ENCODE results near the gene FAM124A.

FAM124A gene, protein sequence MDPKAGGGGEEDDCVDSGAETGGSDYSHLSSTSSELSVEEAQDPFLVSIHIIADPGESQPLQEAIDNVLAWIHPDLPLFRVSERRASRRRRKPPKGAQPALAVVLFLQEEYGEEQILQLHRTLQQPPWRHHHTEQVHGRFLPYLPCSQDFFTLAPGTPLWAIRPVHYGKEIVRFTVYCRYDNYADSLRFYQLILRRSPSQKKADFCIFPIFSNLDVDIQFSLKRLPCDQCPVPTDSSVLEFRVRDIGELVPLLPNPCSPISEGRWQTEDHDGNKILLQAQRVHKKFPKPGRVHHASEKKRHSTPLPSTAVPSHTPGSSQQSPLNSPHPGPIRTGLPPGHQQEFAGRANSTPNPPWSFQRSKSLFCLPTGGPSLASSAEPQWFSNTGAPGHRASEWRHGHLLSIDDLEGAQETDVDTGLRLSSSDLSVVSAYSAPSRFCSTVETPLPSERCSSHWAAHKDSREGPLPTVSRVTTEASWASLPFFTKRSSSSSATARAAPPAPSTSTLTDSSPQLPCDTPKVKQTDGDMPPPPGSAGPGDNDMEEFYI

DNA sequence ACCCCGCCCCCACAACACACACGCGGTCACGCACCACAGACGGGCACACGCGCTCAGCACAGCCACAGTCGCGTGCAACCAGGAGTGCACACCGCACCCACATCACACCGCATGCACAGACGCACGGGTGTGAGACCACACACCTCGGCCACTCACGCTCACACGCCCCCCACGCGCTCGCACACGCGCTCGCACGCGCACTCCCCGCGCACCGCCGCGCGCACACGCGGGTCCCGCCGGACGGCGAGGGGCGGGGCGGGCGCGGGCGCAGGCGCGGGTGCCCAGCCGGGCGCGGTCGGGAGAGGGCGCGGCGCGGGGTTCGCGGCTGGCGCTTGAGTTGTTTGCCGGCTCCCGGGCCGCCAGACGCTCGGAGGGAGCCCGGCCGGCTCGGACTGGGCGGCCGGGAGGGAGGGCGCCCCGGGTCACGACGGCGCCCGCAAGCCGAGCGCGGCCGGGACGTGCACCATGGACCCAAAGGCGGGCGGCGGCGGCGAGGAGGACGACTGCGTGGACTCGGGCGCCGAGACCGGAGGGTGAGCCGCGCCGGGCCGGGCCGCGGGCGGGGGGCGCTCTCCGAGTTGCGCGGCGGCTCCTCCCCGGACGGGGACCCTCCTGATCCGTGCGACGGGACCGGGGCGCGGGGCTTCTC is at the start of gene FAM124A:
Gene FAM124A, plus strand, starts transcription at position 362 of the 649 bp plus-strand sequence. Its CDS starts 104 bp downstream, at position 466.
- peak; percentile 66 for DNase-seq

DNA sequence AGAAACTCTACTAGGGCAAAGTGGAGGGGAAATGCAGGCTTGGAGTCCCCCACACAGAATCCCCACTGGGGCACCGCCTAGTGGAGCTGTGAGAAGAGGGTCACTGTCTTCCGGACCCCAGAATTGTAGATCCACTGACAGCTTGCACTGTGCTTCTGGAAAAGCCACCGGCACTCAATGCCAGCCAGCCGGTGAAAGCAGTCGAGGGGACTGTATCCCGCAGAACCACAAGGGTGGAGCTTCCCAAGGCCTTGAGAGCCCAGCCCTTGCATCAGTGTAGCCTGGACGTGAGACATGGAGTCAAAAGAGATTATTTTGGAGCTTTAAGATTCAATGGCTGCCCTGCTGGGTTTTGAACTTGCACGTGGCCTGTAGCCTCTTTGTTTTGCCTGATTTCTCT is 47.2 kb upstream of the FAM124A start:
- no peak for DNase-seq
- ATAC-seq, result no peak

More for the DNA sequence above, at the start of gene FAM124A:
- peak; percentile 84 for ATAC-seq

DNA sequence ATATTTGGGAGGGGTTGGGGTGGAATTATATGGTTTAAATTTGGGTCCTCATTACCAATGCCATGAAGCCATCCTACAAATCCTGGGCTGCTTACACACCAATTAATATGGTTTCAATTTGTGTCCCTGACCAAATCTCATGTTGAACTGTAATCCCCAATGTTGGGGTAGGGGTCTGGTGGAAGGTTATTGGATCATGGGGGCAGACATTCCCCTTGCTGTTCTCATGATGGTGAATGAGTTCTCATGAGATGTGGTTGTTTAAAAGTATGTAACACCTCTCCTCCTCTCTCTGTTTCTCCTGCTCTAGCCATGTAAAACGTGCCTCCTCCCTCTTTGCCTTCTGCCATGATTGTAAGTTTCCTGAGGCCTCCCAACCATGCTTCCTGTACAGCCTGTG is 46.6 kb upstream of the FAM124A start:
- ATAC-seq, result no peak

DNA sequence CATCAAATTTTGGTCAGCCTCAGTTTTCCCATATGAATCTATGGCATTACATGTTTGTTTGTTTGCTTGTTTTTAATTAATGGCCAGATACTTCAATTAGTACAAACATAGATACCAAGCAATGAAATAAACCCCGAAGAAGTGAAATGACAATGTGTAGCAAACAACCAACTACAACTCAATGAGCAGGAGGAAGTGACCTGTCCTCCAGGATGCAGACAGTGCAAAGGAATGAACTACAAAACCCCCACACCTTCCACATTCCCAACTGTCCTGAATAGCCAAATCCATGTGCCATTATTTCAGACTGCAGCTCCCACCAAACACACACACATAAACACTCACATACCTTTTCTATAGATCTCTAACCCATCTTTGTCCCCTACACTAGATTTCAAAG is 45.0 kb upstream of the FAM124A start:
- ATAC-seq (no peak), DNase-seq (no peak)

More for the DNA sequence above, 46.6 kb upstream of the FAM124A start:
- no peak for DNase-seq

DNA sequence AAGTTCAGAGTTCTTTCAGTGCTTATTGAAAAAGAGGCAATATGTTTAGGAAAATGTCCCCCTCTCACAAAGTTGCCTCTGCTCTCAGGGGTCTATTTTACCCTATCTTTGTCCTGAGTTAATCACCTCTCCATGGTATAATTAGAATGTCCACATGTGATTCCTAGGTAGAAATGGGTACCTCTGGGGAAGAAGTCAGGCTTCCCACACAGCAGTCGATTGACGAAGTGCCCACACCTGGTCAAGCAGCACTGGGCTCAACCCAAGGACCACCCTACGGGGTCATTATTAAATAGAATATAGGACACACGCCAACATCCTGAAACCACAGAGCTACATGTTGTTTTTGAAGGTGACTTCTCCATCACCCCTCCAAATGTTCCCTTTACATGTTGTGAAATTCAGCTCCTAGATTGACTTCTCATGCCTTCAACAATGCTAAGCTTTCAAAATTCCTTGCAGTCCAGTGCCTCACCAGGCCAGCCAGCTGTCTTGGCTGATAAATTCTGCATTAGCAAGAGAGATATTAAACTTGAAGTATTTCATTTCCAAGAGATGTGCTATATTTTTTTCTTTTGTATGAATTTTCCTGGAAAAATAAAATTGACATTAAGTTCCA is 43.6 kb upstream of the FAM124A start:
- ATAC-seq (no peak), DNase-seq (no peak)

DNA sequence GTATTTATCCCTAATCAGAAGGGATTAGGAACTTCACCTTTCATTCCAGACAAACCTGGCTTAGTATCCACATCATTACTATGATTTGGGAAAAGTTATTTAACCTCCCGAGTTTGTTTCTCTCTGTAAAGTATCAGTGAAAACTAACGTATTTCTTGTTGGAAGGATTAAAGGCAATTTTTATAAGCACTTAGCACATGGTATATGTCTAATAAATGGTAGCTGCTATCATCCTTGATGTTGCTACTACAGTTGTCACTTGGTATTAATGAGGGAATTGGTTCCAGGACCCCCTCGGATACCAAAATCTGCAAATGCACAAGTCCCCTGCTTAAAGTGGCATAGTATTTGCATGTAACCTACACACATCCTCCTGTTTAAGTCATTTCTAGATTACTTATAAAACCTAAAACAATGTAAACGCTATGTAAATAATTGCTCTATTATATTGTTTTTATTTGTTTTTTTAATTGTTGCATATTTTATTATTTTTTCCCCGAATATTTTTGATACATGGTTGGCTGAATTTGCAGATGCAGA is 42.7 kb upstream of the FAM124A start:
- no peak for ATAC-seq
- no peak for DNase-seq

DNA sequence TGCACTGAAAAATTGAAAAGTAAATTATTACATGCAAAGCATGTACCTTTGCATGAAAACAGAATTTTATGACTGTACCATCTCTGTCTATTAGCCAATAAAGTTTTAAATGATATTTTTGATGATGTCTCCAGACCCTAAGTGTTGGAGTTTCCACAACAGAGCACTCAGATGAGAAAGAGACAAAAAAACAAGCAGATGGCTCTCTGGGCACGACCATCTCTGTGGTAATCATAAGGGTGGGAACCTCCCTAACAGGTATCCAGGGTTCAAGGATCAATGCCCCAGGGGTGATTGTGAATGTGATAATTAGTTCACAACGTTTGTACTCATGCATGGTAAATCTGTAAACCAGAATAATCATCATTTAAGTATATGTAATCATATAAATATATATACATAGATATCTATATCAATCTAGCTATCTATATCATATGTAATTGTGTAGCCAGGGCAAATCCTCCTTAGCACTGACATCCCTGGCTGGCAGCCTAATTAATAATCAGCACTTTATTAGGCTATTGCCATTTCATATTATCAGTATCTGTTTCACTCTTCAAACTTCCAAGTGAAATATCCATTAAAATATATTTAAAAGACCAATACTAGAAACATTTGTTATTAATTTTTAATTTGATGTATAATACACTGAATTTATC is 41.2 kb upstream of the FAM124A start:
- DNase-seq (no peak), ATAC-seq (no peak)

DNA sequence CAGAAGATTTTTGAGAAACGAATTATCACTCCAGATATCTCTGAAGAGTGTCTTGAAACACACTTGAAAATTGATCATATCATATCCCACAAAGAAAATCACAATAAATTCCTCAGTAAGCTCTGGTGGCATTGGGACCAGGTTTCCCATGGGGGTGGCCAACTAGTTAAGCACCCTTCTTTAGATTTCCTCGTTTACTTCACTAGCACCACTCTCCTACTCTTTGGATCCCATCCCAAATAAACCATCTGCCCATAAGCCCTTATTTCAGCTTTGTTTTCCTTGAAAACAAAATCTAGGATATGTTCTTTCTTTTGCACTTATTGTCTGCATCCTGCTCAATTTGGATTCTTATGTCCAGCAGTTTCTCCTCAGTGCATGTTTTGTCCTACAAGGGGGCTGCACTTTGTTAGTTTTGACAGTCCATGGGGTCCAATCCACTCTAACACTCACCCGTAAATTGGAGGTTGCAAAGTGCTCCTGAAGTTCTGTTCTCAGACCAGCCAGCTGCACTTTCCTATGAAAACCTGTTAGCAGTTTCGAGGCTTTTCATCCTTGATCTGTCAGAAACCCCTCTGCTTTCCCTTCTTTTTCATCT is 40.3 kb upstream of the FAM124A start:
- ATAC-seq, result no peak

DNA sequence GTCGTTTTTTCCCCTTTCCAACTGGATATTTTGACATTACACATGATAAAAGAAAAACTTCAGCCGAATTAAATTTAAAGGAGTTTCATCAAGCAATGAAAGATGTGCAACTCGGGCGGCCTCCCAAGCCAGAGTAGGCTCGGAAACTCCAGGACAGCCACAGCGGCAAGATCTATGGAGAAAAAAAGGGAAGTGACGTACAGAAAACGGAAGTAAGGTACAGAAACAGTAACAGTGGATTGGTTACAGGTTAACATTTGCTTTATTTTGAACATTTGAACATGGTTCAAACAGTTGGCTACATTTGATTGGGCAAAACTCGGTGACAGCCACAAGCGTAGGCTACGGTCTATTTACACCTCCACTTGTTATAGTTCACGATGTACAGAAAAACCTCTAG is 30.5 kb upstream of the FAM124A start:
- ATAC-seq (no peak), DNase-seq (no peak)

More for the DNA sequence above, 40.3 kb upstream of the FAM124A start:
- no peak for DNase-seq

DNA sequence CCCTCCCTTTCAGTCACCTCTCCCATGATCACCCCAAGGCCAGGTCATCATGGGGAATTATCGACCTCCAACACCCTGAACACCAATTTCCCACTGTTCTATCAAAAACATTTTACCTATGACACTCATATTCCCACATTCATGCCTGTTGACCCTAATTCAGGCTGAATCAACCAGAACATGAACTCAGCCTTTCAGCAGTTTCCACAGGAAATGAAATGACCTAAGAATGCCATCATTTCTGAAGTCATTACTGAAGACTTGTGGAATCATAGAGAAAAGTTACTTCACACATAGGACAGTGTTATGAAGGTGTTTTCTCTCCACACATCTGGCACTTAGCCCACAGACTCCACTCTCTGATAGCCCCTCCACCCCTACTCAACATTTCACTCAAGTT is 29.9 kb upstream of the FAM124A start:
- DNase-seq (no peak), ATAC-seq (peak; percentile 57)

DNA sequence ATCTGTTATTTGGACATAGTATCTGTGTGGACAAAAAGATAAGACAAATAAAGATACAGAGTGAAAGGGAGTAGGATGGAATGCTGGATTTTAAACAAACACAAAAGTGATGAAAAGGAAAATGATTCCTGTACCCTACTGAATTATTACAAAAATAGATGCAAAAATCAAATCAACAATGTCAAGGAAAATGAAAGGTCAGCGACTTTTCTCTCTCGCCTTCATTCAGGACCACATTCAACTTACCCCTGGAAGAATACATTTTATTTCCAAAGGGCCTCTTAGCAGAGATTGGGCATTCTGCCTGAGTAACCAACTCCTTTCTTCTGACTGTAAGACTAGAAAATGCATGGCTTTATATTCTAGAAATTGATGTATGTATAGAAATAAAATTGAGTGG is 28.8 kb upstream of the FAM124A start:
- DNase-seq (no peak), ATAC-seq (no peak)

DNA sequence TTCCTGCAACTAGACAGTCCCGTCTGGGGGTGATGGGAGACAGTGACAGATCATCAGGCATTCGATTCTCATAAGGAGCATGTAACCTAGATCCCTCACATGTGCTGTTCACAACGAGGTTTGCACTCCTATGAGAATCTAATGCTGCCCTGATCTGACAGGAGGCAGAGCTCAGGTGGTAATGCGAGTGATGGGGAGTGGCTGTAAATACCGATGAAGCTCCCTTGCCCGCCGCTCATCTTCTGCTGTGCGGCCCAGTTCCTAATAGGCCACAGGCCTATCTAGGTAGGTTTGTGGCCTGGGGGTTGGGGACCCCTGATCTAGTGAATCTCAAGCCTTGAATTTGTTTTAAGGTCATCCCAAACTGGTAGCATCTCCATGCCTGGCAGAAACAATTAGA is 27.3 kb upstream of the FAM124A start:
- ATAC-seq (no peak), DNase-seq (no peak)

DNA sequence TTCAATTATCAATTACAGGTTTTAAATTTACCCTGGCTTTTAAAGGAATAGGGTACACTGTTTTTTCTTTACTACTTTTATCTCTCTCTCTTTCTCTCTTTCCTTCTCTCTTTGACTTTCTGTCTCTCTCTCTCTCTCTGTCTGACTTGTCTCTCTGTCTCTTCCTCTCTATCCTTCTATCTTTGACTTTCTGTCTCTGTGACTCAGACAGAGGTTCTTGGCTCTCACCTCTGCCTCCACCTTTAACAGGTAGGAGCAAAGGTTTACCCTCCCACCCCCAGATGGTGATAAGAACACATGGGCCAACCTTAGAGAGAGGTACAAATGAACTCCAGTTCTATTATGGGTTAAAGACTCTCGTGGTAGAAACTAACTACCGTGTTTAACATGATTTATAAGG is 20.3 kb upstream of the FAM124A start:
- DNase-seq (no peak), ATAC-seq (no peak)

DNA sequence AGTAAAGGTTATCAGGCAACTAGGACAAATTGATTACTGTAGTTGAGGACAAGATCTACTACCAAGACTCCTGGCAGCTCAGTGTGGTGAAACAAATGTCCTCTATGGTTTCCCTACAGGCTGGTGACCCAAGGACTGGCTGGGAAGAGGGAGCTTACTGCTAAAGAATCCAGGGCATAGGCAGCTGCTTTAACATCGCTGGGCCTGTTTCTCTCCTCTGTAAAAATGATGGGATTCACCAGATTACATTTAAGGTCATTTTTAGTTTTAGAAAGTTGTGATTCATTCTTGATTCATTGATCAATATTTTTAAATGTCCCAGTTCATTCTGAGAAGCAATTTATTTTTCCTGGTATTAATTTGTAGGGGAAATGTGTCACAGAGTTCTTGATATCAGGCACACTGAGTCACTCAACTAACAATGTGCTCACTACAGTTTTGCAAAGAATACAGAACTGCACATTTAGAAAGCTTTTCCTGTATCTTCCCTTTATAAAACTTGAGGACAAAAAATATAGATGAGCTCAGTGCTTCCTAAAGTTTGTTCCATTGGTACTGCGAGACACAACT is 19.6 kb upstream of the FAM124A start:
- DNase-seq, result no peak
- peak; percentile 40 for ATAC-seq

DNA sequence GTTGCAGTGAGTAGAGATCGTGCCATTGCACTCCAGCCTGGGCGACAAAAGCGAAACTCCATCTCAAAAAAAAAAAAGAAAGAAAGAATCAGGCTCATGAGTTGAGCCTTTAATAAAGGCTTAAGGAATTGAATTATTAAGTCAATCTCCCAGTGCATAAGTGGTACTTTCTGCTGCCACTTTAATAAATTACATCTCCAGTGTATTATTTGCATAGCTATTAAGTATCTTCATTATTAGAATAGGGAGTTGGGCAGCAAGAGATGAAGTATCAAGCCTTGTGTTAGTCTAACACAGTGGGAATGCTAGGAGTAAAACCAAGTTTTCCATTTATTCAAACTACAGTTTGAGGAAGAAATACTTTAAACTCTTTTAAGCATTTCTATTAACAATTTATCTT is 15.6 kb upstream of the FAM124A start:
- ATAC-seq (no peak), DNase-seq (no peak)

DNA sequence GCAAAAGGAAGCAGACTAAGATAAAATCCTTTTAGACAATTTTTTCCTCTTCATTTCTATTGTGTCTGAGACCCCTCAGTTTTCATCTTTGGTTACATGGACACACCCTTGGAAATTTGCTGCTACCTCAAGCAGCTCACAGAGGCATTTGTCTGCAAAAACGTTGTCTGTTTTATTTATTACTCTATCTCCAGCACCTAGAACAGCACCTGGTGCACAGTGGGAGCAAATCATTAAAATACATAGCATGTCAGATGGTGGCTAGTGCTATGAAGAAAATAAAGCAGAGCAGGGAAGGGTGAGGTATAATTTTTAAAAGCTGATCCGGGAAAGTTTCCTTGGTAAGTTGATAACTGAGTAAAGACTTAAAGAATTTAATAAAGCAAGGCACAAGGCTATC is 14.3 kb upstream of the FAM124A start:
- DNase-seq (no peak), ATAC-seq (no peak)

DNA sequence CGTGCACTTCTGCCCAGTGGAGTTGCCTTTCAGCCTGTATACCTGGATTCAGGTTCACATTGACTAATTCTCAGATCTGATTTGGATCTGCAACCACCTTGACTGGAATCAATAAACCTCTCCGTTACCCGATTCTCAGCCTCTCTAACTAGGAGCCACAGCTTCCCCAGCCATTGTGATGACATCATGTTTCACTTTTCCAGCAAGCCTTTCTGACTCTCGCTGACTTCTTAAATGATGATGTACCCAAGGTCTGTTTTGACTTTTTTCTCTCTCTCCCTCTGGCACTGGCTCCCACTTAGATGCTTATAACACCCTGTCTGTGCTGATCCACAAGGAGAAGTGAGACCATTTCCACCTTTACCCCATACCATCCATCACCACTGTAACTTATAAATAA is 13.5 kb upstream of the FAM124A start:
- ATAC-seq, result no peak

DNA sequence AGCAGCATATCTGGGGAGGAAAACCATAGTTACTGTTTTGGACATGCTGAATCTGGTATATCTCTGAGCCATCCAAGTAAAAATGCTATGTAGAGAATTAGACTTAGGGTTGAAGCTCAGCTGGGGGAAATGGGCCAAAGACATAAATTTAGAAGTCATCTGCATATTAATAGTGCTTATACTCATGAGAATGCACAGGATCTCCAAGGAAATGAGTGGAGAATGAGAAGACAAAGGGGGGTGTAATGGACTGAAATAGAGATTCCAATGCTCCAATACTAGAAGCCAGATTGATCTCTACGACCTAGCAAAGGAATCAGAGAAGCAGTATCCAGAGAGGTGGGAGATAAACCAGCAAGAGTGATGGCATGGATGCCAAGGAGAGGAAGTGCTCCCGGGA is 10.3 kb upstream of the FAM124A start:
- ATAC-seq (no peak), DNase-seq (no peak)

More for the DNA sequence above, 13.5 kb upstream of the FAM124A start:
- no peak for DNase-seq

DNA sequence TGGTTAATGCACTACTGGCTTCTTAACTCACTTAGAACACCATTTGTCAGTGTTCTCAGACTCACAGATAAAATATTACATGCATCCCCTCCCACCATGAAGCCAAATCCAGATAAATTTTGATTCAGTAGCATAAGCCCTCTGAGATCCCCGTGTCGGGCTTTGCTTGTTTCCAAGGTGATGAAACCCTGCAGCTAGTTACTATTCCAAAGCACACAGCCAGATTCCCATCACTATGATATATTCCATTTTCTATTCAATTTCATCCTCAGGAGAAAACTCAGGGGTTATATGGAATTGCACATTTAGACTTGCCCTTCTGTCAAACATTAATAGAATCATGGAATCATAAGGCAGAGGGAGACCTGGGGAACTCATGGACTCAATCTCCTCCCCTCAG is 9.4 kb upstream of the FAM124A start:
- no peak for DNase-seq
- ATAC-seq, result no peak

DNA sequence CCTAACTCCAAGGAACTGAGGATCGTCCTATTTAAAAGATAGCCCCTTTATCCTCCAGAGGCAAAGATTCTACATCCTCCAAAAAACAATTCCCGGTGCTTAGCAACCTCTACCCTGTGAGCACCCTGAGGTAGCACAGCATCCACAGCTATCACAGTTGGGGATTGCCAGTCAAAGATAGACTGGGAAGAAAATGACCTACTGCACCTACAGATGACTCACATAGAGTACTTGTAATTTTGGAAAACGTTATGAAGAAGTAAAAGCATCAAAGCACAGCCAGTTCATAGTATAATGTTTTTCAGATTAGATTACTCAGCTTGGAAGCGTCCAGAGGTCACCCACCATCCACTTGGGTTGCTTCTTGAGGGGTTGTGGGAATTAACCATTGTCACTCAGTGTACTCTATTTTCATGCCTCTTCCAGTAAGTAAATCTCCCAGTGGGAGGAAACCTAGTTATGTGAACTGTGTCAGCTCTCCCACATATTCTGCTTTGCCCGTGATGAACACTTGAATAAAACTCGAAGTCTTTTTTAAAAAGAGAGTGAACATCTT is 8.9 kb upstream of the FAM124A start:
- no peak for ATAC-seq
- DNase-seq, result no peak

DNA sequence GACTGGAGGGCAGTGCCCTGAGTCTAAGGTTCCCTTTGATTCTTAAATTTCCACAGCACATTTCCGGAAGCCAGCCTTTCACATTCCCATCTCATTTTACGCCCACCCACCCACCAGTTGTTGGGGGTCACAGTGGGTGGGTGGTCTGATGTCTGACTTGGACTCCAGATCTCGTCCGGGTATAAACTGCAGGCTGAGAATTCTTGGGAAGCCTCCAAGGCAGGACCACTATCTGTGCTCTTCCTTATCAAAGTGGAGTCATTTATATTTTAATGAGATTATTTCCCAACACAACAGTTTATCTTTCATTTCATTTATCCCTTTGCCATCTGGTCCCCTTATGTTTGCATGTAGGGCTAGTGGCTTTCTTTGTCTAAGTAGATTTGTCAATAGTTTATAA is 3.6 kb upstream of the FAM124A start:
- no peak for ATAC-seq
- no peak for DNase-seq
